HepG2 (cell line): ENCODE results near the gene NRL. TPM values are rescaled to one million over a fixed set of nuclear protein-coding genes. Genes with fewer than 3 reads are reported as not detected.
A peak's percentile ranks its signal among the peaks of the same experiment; 100 is the strongest.

Source experiments
- FOXP1 ChIP-seq, 2 experiments: fragments of 450-650 bp in 1 of 2; IDR thresholded peaks; 2 replicates each; pipeline ENCODE4 v1.6.1; 2017 to 2018; ENCODE audit warnings: antibody characterized with exemption in 1 of 2
- HNF1A ChIP-seq, 2 experiments: sonication (generic) in 1 of 2; formaldehyde crosslinking in 1 of 2; IDR thresholded peaks; 2 replicates each; pipeline versions ENCODE4 v1.4.0 to v1.6.1; 2016 to 2020; ENCODE audit warnings: borderline replicate concordance in 1 of 2, low read depth in 1 of 2, mild to moderate bottlenecking in 1 of 2, missing genetic modification reagents in 1 of 2
- KAT2B ChIP-seq: fragments of 150-350 bp; IDR thresholded peaks from 2 replicates; pipeline ENCODE4 v1.6.1; 2014; ENCODE audit warnings: low read depth, low read length, borderline replicate concordance
- KLF9 ChIP-seq: IDR thresholded peaks from 2 replicates; pipeline ENCODE4 v1.6.1; 2016; ENCODE audit warnings: low read depth
- POGZ ChIP-seq: sonication (generic); formaldehyde crosslinking; IDR thresholded peaks from 2 replicates; pipeline ENCODE4 v1.4.0; 2020; ENCODE audit warnings: mild to moderate bottlenecking, missing genetic modification reagents
- RELA ChIP-seq: sonication (generic); formaldehyde crosslinking; IDR thresholded peaks from 2 replicates; pipeline ENCODE4 v1.4.0; 2020; ENCODE audit warnings: missing genetic modification reagents
- SIX1 ChIP-seq: sonication (generic); formaldehyde crosslinking; IDR thresholded peaks from 2 replicates; pipeline ENCODE4 v1.4.0; 2020; ENCODE audit warnings: missing genetic modification reagents, borderline replicate concordance
- TBL1XR1 ChIP-seq: fragments of 150-350 bp; IDR thresholded peaks from 2 replicates; pipeline ENCODE4 v1.6.1; 2014; ENCODE audit warnings: borderline replicate concordance, low read length; ENCODE audit not compliant: partially characterized antibody
- ZBTB39 ChIP-seq: sonication (generic); formaldehyde crosslinking; IDR thresholded peaks from 2 replicates; pipeline ENCODE4 v1.5.0; 2020; ENCODE audit warnings: missing genetic modification reagents
- ZKSCAN1 ChIP-seq: fragments of 150-350 bp; IDR thresholded peaks from 2 replicates; pipeline ENCODE4 v1.6.1; 2014; ENCODE audit warnings: low read length
- ZNF136 ChIP-seq: sonication (generic); formaldehyde crosslinking; IDR thresholded peaks from 2 replicates; pipeline ENCODE4 v1.8.1; 2022; ENCODE audit warnings: low read depth, mild to moderate bottlenecking, moderate library complexity, missing genetic modification reagents
- ZNF333 ChIP-seq: sonication (generic); formaldehyde crosslinking; IDR thresholded peaks from 2 replicates; pipeline ENCODE4 v1.4.0; 2020; ENCODE audit warnings: mild to moderate bottlenecking, missing genetic modification reagents, borderline replicate concordance
- ZNF510 ChIP-seq: sonication (generic); formaldehyde crosslinking; IDR thresholded peaks from 2 replicates; pipeline ENCODE4 v1.4.0; 2020; ENCODE audit warnings: low read depth, mild to moderate bottlenecking, missing genetic modification reagents
- ZNF562 ChIP-seq: sonication (generic); formaldehyde crosslinking; IDR thresholded peaks from 2 replicates; pipeline ENCODE4 v1.8.0; 2022; ENCODE audit warnings: missing genetic modification reagents, borderline replicate concordance
- ZNF598 ChIP-seq: sonication (generic); formaldehyde crosslinking; IDR thresholded peaks from 2 replicates; pipeline ENCODE4 v1.5.1; 2020; ENCODE audit warnings: mild to moderate bottlenecking, missing genetic modification reagents, borderline replicate concordance
- ZNF792 ChIP-seq: IDR thresholded peaks from 2 replicates; pipeline ENCODE4 v1.6.1; 2016
- ZNF883 ChIP-seq: sonication (generic); formaldehyde crosslinking; IDR thresholded peaks from 2 replicates; pipeline ENCODE4 v1.5.1; 2020; ENCODE audit warnings: mild to moderate bottlenecking, missing genetic modification reagents; ENCODE audit errors: not compliant biosample characterization
- polyA plus RNA-seq, 8 experiments: library from polyadenylated mRNA; depleted of rRNA in 3 of 8; stranded (reverse) in 7 of 8; unstranded in 1 of 8; fragments of >200 nt; fragmentation: Illumina TruSeq in 4 of 8; extraction: Trizol in 4 of 8; gene quantifications; 2 replicates each; pipeline versions ENCODE4 v1.2.1 to v1.2.3, GENCODE V29; 2011 to 2016; ENCODE audit warnings: low read depth in 4 of 8, missing spikeins in 1 of 8, mixed read lengths in 1 of 8; ENCODE audit not compliant: insufficient read depth in 1 of 8
- total RNA-seq, 5 experiments: library from RNA; depleted of rRNA; stranded (reverse); fragments of >200 nt; fragmentation: Illumina TruSeq; extraction: Trizol; gene quantifications; 2 replicates each; pipeline ENCODE4 v1.2.3, GENCODE V29; 2016; ENCODE audit warnings: low read depth in 1 of 5
- TF ChIP-seq, protein P1 (sequence below): sonication (generic); formaldehyde crosslinking; IDR thresholded peaks from 2 replicates; pipeline ENCODE4 v1.5.0; 2020; ENCODE audit warnings: mild to moderate bottlenecking, missing genetic modification reagents
- TF ChIP-seq, protein P2 (sequence below): sonication (generic); formaldehyde crosslinking; IDR thresholded peaks from 2 replicates; pipeline ENCODE4 v1.8.1; 2023; ENCODE audit warnings: mild to moderate bottlenecking, missing genetic modification reagents, borderline replicate concordance
- TF ChIP-seq, protein P3 (sequence below): sonication (generic); formaldehyde crosslinking; IDR thresholded peaks from 2 replicates; pipeline ENCODE4 v1.4.0; 2020; ENCODE audit warnings: mild to moderate bottlenecking, missing genetic modification reagents

NRL gene
- total and polyA plus RNA-seq, 2 of the 13 experiments (the other 11 are each of a cell fraction or from before 2014, with no cell fraction given), result 2.5 to 4.7 TPM

DNA sequence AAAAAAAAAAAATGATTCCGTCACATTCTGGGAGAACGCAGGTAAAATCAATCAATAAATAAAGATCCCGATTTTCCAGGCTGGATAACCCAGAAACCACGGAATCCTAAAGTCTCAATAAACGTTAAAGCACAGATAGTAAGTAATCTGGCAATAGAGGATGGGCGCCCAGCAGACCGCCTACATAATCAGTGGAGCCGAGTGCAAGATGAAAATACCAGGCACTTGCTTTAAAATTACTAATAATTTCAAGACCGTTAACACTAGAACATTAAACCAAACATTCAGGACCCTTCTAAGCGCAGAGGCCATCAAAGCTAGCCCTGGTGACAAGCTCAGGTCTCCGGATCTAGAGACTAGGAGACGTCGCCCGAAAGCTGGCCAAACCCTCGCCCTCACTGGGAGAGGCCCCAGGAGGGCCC, 1.4 kb downstream of the NRL start (continued):
- TF ChIP-seq, protein P1, sequence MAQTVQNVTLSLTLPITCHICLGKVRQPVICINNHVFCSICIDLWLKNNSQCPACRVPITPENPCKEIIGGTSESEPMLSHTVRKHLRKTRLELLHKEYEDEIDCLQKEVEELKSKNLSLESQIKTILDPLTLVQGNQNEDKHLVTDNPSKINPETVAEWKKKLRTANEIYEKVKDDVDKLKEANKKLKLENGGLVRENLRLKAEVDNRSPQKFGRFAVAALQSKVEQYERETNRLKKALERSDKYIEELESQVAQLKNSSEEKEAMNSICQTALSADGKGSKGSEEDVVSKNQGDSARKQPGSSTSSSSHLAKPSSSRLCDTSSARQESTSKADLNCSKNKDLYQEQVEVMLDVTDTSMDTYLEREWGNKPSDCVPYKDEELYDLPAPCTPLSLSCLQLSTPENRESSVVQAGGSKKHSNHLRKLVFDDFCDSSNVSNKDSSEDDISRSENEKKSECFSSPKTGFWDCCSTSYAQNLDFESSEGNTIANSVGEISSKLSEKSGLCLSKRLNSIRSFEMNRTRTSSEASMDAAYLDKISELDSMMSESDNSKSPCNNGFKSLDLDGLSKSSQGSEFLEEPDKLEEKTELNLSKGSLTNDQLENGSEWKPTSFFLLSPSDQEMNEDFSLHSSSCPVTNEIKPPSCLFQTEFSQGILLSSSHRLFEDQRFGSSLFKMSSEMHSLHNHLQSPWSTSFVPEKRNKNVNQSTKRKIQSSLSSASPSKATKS (CRISPR knock-in tag), result 0 out of 2 replicates have a peak, but pooled peaks have one; percentile 39
- TF ChIP-seq ZNF333 (CRISPR knock-in tag) (no peak), POGZ (CRISPR knock-in tag) (no peak), FOXP1 (IDR thresholded peaks at IDR 0.05) (no peak), FOXP1 (CRISPR knock-in tag; IDR thresholded peaks at IDR 0.05) (no peak), RELA (CRISPR knock-in tag) (no peak), HNF1A (IDR thresholded peaks at IDR 0.05; ENCODE audit: low read depth) (no peak), HNF1A (CRISPR knock-in tag; IDR thresholded peaks at IDR 0.05; ENCODE audit: borderline replicate concordance) (no peak), ZNF562 (no peak), ZNF883 (CRISPR knock-in tag) (no peak), ZNF510 (no peak), KLF9 (CRISPR knock-in tag) (no peak), KAT2B (no peak), ZBTB39 (CRISPR knock-in tag) (no peak), ZKSCAN1 (no peak), SIX1 (CRISPR knock-in tag) (no peak), ZNF136 (CRISPR knock-in tag) (no peak), ZNF598 (CRISPR knock-in tag) (no peak), ZNF792 (CRISPR knock-in tag) (no peak), TBL1XR1 (no peak)
- TF ChIP-seq, protein P2, sequence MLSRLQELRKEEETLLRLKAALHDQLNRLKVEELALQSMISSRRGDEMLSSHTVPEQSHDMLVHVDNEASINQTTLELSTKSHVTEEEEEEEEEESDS (CRISPR knock-in tag), result no peak
- TF ChIP-seq, protein P3, sequence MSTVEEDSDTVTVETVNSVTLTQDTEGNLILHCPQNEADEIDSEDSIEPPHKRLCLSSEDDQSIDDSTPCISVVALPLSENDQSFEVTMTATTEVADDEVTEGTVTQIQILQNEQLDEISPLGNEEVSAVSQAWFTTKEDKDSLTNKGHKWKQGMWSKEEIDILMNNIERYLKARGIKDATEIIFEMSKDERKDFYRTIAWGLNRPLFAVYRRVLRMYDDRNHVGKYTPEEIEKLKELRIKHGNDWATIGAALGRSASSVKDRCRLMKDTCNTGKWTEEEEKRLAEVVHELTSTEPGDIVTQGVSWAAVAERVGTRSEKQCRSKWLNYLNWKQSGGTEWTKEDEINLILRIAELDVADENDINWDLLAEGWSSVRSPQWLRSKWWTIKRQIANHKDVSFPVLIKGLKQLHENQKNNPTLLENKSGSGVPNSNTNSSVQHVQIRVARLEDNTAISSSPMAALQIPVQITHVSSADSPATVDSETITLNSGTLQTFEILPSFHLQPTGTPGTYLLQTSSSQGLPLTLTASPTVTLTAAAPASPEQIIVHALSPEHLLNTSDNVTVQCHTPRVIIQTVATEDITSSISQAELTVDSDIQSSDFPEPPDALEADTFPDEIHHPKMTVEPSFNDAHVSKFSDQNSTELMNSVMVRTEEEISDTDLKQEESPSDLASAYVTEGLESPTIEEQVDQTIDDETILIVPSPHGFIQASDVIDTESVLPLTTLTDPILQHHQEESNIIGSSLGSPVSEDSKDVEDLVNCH (CRISPR knock-in tag), result no peak
